Measurements from ENCODE around the gene NAA60.
A peak's percentile ranks its signal among the peaks of the same experiment; 100 is the strongest.

NAA60 gene

DNA sequence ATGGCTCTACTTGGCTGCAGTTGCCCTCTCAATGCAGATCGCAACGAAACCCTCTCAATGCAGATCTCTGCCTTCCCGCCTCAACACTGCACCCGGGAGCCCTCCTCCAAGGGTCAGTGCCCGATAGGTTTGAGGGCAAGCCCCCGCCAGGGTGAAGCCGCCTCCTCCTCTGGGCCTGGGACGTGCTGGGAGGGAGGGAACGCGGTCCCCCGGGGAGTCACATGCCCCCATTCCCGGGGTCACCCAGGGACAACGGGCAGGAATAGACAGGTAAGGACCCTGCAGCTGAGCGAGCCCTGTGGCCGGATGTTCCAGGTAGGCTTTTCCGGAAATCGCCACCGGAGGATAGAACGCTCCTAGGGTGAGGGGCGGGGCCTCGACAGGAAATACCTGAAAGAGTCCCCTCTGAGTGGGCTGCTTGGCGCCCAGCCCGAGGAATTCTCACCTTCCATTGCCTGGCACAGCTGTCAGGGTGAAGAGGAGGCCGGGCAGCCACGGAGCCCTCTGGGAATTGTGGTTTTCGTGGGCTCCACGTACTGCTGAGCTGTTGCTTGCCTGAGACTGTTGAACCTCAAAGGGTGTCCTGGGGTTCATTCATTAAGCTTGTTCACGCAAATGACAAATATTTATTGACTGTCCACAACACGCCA is 29.6 kb upstream of the NAA60 start:
- CTCF ChIA-PET: no interaction called here
- TF ChIP-seq, protein P1, sequence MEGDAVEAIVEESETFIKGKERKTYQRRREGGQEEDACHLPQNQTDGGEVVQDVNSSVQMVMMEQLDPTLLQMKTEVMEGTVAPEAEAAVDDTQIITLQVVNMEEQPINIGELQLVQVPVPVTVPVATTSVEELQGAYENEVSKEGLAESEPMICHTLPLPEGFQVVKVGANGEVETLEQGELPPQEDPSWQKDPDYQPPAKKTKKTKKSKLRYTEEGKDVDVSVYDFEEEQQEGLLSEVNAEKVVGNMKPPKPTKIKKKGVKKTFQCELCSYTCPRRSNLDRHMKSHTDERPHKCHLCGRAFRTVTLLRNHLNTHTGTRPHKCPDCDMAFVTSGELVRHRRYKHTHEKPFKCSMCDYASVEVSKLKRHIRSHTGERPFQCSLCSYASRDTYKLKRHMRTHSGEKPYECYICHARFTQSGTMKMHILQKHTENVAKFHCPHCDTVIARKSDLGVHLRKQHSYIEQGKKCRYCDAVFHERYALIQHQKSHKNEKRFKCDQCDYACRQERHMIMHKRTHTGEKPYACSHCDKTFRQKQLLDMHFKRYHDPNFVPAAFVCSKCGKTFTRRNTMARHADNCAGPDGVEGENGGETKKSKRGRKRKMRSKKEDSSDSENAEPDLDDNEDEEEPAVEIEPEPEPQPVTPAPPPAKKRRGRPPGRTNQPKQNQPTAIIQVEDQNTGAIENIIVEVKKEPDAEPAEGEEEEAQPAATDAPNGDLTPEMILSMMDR (IDR thresholded peaks at IDR 0.05; ENCODE audit: insufficient read depth, low read length, missing control alignments): no peak
- no peak for DNase-seq (ENCODE audit: low read depth, low spot score)
- POLR2A ChIA-PET: no interaction called here
- H3K4me3 ChIP-seq (ENCODE audit: low read depth, low read length): no peak overlapping the region

DNA sequence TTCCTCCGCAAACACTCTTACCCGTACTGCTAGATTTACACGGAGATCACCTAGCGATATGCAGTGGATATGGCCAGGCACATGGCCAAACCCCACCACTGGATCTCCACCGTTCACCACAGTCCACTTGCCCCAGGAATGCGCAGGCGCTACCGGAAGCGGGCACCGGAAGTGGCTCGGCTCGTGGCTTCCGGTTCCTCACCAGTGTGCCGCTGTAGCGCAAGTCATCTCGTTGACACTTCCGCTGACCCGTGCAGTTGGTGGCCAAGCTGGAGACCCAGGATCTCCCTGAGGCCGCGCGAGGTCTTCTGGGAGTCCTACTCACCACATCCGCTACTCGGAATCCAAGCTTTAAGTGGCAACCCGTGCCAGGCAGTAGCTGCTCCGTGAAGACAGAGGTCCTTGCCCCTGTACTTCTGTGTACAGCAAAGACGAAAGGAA is 11.7 kb upstream of the NAA60 start:
- H3K4me3 ChIP-seq (ENCODE audit: low read depth, low read length): peak overlapping the region; percentile 35
- TF ChIP-seq, protein P1 (IDR thresholded peaks at IDR 0.05; ENCODE audit: insufficient read depth, low read length, missing control alignments): no peak
- ChIA-PET CTCF (no interaction called here), POLR2A (interaction anchor here (1.7 kb wide), 1 partner anchor 12 kb away, joined by 3 read pairs; the partner anchor contains the start of genes NAA60 and ZNF597)
- no peak for DNase-seq (ENCODE audit: low read depth, low spot score)

GRCh38 chr16:3434373-3434772 is 9.1 kb upstream of the NAA60 start:
- ChIA-PET CTCF (no interaction called here), POLR2A (no interaction called here)
- no peak for DNase-seq (ENCODE audit: low read depth, low spot score)
- no peak overlapping the region for H3K4me3 ChIP-seq (ENCODE audit: low read depth, low read length)
- TF ChIP-seq, protein P1 (IDR thresholded peaks at IDR 0.05; ENCODE audit: insufficient read depth, low read length, missing control alignments): no peak

GRCh38 chr16:3439637-3440036 is 3.8 kb upstream of the NAA60 start:
- CTCF ChIA-PET: no interaction called here
- TF ChIP-seq, protein P1 (IDR thresholded peaks at IDR 0.05; ENCODE audit: insufficient read depth, low read length, missing control alignments): no peak
- H3K4me3 ChIP-seq (ENCODE audit: low read depth, low read length): no peak overlapping the region
- no peak for DNase-seq (ENCODE audit: low read depth, low spot score)
- POLR2A ChIA-PET: no interaction called here

GRCh38 chr16:3444032-3444388 is 530 bp downstream of the NAA60 start:
- ChIA-PET POLR2A (interaction anchor here (0.9 to 2.4 kb wide), 5 partner anchors 10 to 179 kb away, joined by 3 to 16 read pairs (median 4); partner anchors contain the start of genes ZNF174 and ZSCAN32), CTCF (interaction anchor here (1.0 to 1.9 kb wide), 2 partner anchors 13 to 177 kb away, joined by 4 to 5 read pairs; no protein-coding TSS in a partner anchor)
- H3K4me3 ChIP-seq (ENCODE audit: low read depth, low read length): peak overlapping the region; percentile 73
- TF ChIP-seq, protein P1 (IDR thresholded peaks at IDR 0.05; ENCODE audit: insufficient read depth, low read length, missing control alignments): no peak
- peak; percentile 33 for DNase-seq (ENCODE audit: low read depth, low spot score)

GRCh38 chr16:3454093-3454492 is 10.6 kb downstream of the NAA60 start:
- CTCF ChIA-PET: no interaction called here
- no peak overlapping the region for H3K4me3 ChIP-seq (ENCODE audit: low read depth, low read length)
- DNase-seq (ENCODE audit: low read depth, low spot score): no peak
- POLR2A ChIA-PET: interaction anchor here (0.9 kb wide), 1 partner anchor 10 kb away, joined by 4 read pairs; the partner anchor contains the start of genes NAA60 and ZNF597
- TF ChIP-seq, protein P1 (IDR thresholded peaks at IDR 0.05; ENCODE audit: insufficient read depth, low read length, missing control alignments): no peak
